Measurements from ENCODE around the gene SURF2. TPM values are rescaled to one million over a fixed set of nuclear protein-coding genes. Genes with fewer than 3 reads are reported as not detected.
A peak's percentile ranks its signal among the peaks of the same experiment; 100 is the strongest.
"Not testable (repeated sequence)": the region's sequence is repeated elsewhere in the genome, so short reads cannot be mapped to it uniquely, and the experiment has no call there.

SURF2 gene
- total RNA-seq (1 to 10 TPM; 9.2 to 9.9 TPM), polyA plus RNA-seq (10 to 100 TPM; 26.6 to 29.2 TPM)
- long read RNA-seq, donor 1, transcript SURF2-201 (6 exons, 842 nt), result major isoform, 8 of 15 reads
- long read RNA-seq, donor 1, partial matches to known transcripts, result 2 of 15 reads
- long read RNA-seq, donor 1, other reads (novel, unspliced or antisense), result 5 of 15 reads
- long read RNA-seq, donor 2, partial matches to known transcripts, result 1 of 8 reads
- long read RNA-seq, donor 2, other reads (novel, unspliced or antisense), result 4 of 8 reads

DNA sequence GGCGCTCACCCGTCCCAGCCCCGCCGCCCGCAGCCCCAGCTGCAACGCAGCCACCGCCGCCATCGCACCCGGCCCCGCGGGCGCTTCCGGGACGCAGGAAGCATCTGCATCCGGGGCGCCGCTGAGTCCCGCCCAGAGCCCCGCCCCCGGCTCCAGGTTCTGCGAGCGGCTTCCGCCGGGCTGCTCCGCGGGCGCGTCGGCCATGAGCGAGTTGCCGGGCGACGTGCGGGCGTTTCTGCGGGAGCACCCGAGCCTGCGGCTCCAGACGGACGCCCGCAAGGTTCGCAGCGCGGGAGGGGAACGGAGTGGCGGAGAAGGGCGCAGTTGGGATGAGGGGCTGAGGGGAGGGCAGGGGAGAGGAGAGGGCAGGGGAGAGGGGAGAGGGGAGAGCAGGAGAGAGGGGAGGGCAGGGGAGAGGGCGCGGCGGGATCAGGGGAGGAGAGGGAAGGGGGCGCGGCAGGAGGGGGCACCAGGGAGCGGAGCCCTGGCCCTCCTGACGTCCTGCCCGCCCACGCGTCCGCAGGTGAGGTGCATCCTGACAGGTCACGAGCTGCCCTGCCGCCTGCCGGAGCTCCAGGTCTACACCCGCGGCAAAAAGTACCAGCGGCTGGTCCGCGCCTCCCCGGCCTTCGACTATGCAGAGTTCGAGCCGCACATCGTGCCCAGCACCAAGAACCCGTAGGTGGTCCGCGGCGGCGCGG is at the start of gene SURF2, which contains the start of gene SURF1:
TSS of gene SURF2 (plus strand) at position 160 of the 701 bp plus-strand sequence. CDS start at position 203, 43 bp downstream.
TSS of gene SURF1 (minus strand) at position 97 of the 701 bp plus-strand sequence. CDS start at position 63, 34 bp downstream.
- Histone ChIP-seq H3K36me3 (ENCODE audit: control insufficient read depth in 1 of 2, insufficient read depth in 2 of 2, low read length in 1 of 2) (peaks cover 0 to 4% of the 10 kb centered on the region in 2 donors), H3K27me3 (ENCODE audit: control insufficient read depth in 1 of 2, insufficient read depth in 2 of 2, low read length in 1 of 2) (no peaks in the 10 kb centered on the region), H3K9me3 (ENCODE audit: control insufficient read depth, low read length) (no peaks in the 10 kb centered on the region), H3K4me3 (ENCODE audit: low read length in 2 of 2) (peak within 1 kb of the TSS; percentile 88 to 92), H3K27ac (ENCODE audit: low read depth in 1 of 2, low read length in 2 of 2) (peak within 1 kb of the TSS in 1 of 2 donors; percentile 42), H3K4me1 (ENCODE audit: control insufficient read depth in 1 of 2, insufficient read depth in 2 of 2, low read length in 2 of 2) (no peaks in the 10 kb centered on the region)
- ATAC-seq (ENCODE audit: low FRiP score) (peak; percentile 92), DNase-seq (peak; percentile 93 to 96)
- 1% methylated on average over 52 to 78 of the region's 78 CpGs for WGBS, 2 donors
- intact Hi-C loops (cut with DNase I), result loop anchor here (5.0 to 10.0 kb wide), 2 partner anchors 58 to 61 kb away; partner anchors contain the start of gene REXO4 (in 2 of the 2)

DNA sequence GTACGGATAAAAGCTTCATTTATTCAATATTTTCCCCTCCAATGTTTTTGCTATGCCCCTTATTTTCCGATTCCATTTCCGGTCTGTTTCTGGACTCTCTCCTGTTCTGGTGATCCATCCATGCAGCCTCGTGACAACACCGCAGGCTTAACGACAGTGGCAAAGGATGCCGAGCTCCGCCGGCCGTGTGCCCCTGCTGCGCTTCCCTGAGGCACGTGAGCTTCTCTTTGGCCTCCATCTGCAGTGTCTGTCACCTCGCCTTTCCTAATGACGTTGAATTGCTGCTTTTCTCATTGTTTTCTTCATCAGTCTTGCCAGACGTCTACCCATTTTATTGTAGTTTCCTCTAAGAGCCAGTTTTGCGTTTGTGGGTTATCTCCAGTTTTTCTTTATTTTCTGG is 49.0 kb upstream of the SURF2 start:
- Histone ChIP-seq H3K27me3 (ENCODE audit: control insufficient read depth in 1 of 2, insufficient read depth in 2 of 2, low read length in 1 of 2) (no peaks in the 10 kb centered on the region), H3K4me1 (ENCODE audit: control insufficient read depth in 1 of 2, insufficient read depth in 2 of 2, low read length in 2 of 2) (no peaks in the 10 kb centered on the region), H3K27ac (ENCODE audit: low read depth in 1 of 2, low read length in 2 of 2) (no peak overlapping the region), H3K9me3 (ENCODE audit: control insufficient read depth, low read length) (peaks cover 2% of the 10 kb centered on the region), H3K36me3 (ENCODE audit: control insufficient read depth in 1 of 2, insufficient read depth in 2 of 2, low read length in 1 of 2) (no peaks in the 10 kb centered on the region), H3K4me3 (ENCODE audit: low read length in 2 of 2) (no peak overlapping the region)
- DNase-seq, result no peak
- 66 to 71% methylated on average over 16 of the region's 16 CpGs for WGBS, 2 donors
- intact Hi-C loops (cut with DNase I), result no loop called here
- ATAC-seq (ENCODE audit: low FRiP score), result no peak

DNA sequence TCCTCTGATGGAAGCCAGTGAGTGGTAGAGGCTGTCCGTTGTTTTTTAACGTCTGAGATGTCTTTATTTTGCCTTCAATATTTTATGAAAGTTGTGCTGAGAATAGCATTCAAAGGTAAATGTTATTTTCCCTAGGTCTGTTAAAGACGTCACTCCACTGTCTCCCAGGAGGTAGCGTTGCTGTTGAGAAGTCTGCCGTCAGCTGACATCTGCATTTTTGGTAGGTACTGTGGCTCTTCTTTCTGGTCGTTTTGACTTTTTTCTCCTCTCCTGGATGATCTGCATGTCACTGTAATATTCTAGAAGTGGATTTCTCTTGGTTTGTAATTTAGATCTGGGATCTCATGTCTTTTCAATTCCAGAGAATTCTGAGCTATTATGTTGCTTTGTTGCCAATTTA is 46.7 kb upstream of the SURF2 start:
- H3K4me1 ChIP-seq (ENCODE audit: control insufficient read depth in 1 of 2, insufficient read depth in 2 of 2, low read length in 2 of 2), result no peaks in the 10 kb centered on the region

DNA sequence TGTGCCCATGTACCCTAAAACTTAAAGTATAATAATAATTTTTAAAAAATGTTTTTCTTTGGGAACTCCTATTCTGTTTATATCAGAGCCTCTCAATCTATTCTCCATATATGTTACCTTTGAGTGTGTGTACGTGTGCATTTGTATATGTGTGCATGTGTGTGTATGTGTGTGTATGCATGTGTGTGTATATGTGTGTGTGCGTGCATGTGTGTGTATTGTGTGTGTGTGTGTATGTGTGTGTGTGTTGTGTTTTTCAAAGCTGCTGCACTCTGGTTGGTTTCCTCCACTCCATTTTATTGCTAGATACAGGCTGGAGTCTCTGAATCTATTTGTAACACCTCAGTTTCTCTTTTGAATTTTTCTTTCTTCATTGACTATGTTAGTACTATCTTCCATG is 40.4 kb upstream of the SURF2 start:
- no peak overlapping the region for H3K27ac ChIP-seq (ENCODE audit: low read depth in 1 of 2, low read length in 2 of 2)
- no peak for DNase-seq
- no peak overlapping the region for H3K4me3 ChIP-seq (ENCODE audit: low read length in 2 of 2)
- ATAC-seq (ENCODE audit: low FRiP score), result no peak
- intact Hi-C loops (cut with DNase I), result no loop called here
- H3K36me3 ChIP-seq (ENCODE audit: control insufficient read depth in 1 of 2, insufficient read depth in 2 of 2, low read length in 1 of 2), result no peaks in the 10 kb centered on the region
- H3K9me3 ChIP-seq (ENCODE audit: control insufficient read depth, low read length), result no peaks in the 10 kb centered on the region
- no peaks in the 10 kb centered on the region for H3K27me3 ChIP-seq (ENCODE audit: control insufficient read depth in 1 of 2, insufficient read depth in 2 of 2, low read length in 1 of 2)
- H3K4me1 ChIP-seq (ENCODE audit: control insufficient read depth in 1 of 2, insufficient read depth in 2 of 2, low read length in 2 of 2), result no peaks in the 10 kb centered on the region
- 64 to 82% methylated on average over 2 of the region's 2 CpGs for WGBS, 2 donors

More for the DNA sequence above, 46.7 kb upstream of the SURF2 start:
- H3K9me3 ChIP-seq (ENCODE audit: control insufficient read depth, low read length), result peaks cover 2% of the 10 kb centered on the region
- no peaks in the 10 kb centered on the region for H3K36me3 ChIP-seq (ENCODE audit: control insufficient read depth in 1 of 2, insufficient read depth in 2 of 2, low read length in 1 of 2)
- no peak overlapping the region for H3K27ac ChIP-seq (ENCODE audit: low read depth in 1 of 2, low read length in 2 of 2)
- intact Hi-C loops (cut with DNase I), result no loop called here
- H3K4me3 ChIP-seq (ENCODE audit: low read length in 2 of 2), result no peak overlapping the region
- no peak for ATAC-seq (ENCODE audit: low FRiP score)
- 82 to 83% methylated on average over 6 of the region's 6 CpGs for WGBS, 2 donors
- DNase-seq, result no peak
- H3K27me3 ChIP-seq (ENCODE audit: control insufficient read depth in 1 of 2, insufficient read depth in 2 of 2, low read length in 1 of 2), result no peaks in the 10 kb centered on the region

DNA sequence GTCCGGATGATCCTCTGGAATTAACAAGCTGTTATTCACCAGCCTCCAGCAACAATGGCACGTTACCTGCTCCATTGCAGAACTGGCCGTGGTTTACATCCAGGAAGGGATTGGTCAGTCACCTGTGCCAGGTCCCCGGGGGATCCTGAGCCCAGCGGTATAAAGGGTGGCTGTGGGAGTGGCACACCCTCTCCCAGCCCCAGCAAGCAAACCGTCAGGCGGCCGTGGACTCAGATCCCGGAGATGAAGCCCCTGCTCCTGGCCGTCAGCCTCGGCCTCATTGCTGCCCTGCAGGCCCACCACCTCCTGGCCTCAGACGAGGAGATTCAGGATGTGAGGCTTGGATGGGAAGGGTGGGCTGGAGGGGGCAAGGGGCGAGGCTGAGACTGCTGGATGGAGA is 38.8 kb upstream of the SURF2 start:
- H3K4me1 ChIP-seq (ENCODE audit: control insufficient read depth in 1 of 2, insufficient read depth in 2 of 2, low read length in 2 of 2); DNase-seq; H3K27me3 ChIP-seq (ENCODE audit: control insufficient read depth in 1 of 2, insufficient read depth in 2 of 2, low read length in 1 of 2); H3K27ac ChIP-seq (ENCODE audit: low read depth in 1 of 2, low read length in 2 of 2); ATAC-seq (ENCODE audit: low FRiP score); intact Hi-C loops (cut with DNase I); H3K36me3 ChIP-seq (ENCODE audit: control insufficient read depth in 1 of 2, insufficient read depth in 2 of 2, low read length in 1 of 2); H3K9me3 ChIP-seq (ENCODE audit: control insufficient read depth, low read length); H3K4me3 ChIP-seq (ENCODE audit: low read length in 2 of 2): not testable (repeated sequence)
- 72 to 79% methylated on average over 13 of the region's 13 CpGs for WGBS, 2 donors

DNA sequence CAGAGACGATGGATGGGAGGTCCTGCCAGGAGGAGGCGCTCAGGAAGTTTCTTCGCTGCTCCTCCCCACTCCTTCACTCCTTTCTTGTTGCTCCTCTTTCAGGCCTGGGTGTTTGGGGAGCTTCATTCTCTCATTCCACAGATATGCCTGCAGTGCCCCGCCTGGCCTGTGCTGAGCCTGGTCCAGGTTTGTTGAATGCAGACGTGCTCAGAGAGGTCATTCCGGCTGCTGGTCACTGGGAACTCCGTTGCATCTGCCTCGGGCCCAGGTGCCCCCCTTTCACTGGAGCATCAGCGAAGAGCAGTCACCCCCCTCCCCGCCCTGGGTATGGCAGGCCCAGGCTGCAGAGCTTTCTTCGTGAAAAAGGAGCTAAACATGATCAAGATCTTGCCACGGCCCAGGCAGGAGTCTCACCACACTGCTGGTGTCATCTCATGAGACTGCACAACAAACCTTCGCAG is 35.9 kb upstream of the SURF2 start:
- H3K36me3 ChIP-seq (ENCODE audit: control insufficient read depth in 1 of 2, insufficient read depth in 2 of 2, low read length in 1 of 2), result no peaks in the 10 kb centered on the region
- ATAC-seq (ENCODE audit: low FRiP score) (no peak), DNase-seq (peak in 1 of 2 donors; percentile 18)
- no peak overlapping the region for H3K27ac ChIP-seq (ENCODE audit: low read depth in 1 of 2, low read length in 2 of 2)
- intact Hi-C loops (cut with DNase I), result no loop called here
- WGBS, 2 donors, result 77 to 80% methylated on average over 13 of the region's 13 CpGs
- no peaks in the 10 kb centered on the region for H3K4me1 ChIP-seq (ENCODE audit: control insufficient read depth in 1 of 2, insufficient read depth in 2 of 2, low read length in 2 of 2)
- no peaks in the 10 kb centered on the region for H3K27me3 ChIP-seq (ENCODE audit: control insufficient read depth in 1 of 2, insufficient read depth in 2 of 2, low read length in 1 of 2)
- no peak overlapping the region for H3K4me3 ChIP-seq (ENCODE audit: low read length in 2 of 2)
- H3K9me3 ChIP-seq (ENCODE audit: control insufficient read depth, low read length), result no peaks in the 10 kb centered on the region

DNA sequence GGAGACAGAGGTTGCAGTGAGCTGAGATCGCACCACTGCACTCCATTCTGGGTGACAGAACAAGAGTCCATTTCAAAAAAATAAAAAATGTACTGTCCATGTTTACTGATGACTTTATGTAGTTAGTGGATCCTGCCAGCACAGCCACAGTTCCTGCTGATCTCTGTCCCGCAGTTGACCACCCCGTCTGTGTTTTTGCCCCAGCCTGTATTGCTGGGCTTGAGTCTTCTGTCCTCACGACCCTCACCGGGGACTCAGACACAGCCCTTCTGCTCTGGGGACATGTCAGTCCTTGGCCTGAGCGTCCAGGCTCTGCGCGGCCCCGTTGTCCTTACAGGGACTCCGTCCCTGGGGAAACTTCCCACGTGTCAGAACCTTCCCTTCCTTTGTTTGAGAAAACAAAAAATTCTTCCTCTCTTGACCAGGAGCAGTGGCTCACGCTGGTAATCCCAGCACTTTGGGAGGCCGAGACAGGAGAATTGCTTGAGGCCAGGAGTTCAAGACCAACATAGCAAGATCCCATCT is 34.9 kb upstream of the SURF2 start:
- Histone ChIP-seq H3K27me3 (ENCODE audit: control insufficient read depth in 1 of 2, insufficient read depth in 2 of 2, low read length in 1 of 2) (no peaks in the 10 kb centered on the region), H3K36me3 (ENCODE audit: control insufficient read depth in 1 of 2, insufficient read depth in 2 of 2, low read length in 1 of 2) (no peaks in the 10 kb centered on the region), H3K9me3 (ENCODE audit: control insufficient read depth, low read length) (no peaks in the 10 kb centered on the region), H3K27ac (ENCODE audit: low read depth in 1 of 2, low read length in 2 of 2) (no peak overlapping the region), H3K4me1 (ENCODE audit: control insufficient read depth in 1 of 2, insufficient read depth in 2 of 2, low read length in 2 of 2) (no peaks in the 10 kb centered on the region), H3K4me3 (ENCODE audit: low read length in 2 of 2) (no peak overlapping the region)
- intact Hi-C loops (cut with DNase I), result no loop called here
- no peak for DNase-seq
- WGBS, 2 donors, result 77 to 79% methylated on average over 13 of the region's 13 CpGs
- no peak for ATAC-seq (ENCODE audit: low FRiP score)

DNA sequence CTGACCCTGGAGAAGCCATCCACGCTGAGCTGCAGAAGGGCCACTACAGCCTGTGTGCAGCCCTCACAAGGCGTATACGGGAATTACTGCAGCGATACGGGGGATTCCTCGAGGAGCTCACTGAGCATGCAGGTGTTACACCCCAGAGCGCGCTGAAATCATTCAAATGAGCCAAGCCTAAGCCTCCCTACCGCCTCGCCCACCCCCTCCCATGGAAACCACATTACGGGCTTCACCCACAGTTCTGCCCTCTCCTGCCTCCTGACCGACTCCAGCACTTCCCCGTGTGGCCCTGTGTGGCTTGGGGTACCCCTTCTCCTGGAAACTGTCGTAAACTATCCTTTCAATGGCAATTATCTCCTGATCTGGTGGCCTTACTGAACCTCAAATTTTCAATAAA is 33.6 kb upstream of the SURF2 start:
- Histone ChIP-seq H3K36me3 (ENCODE audit: control insufficient read depth in 1 of 2, insufficient read depth in 2 of 2, low read length in 1 of 2) (no peaks in the 10 kb centered on the region), H3K4me1 (ENCODE audit: control insufficient read depth in 1 of 2, insufficient read depth in 2 of 2, low read length in 2 of 2) (no peaks in the 10 kb centered on the region), H3K4me3 (ENCODE audit: low read length in 2 of 2) (no peak overlapping the region), H3K27me3 (ENCODE audit: control insufficient read depth in 1 of 2, insufficient read depth in 2 of 2, low read length in 1 of 2) (no peaks in the 10 kb centered on the region), H3K27ac (ENCODE audit: low read depth in 1 of 2, low read length in 2 of 2) (no peak overlapping the region), H3K9me3 (ENCODE audit: control insufficient read depth, low read length) (no peaks in the 10 kb centered on the region)
- ATAC-seq (ENCODE audit: low FRiP score) (no peak), DNase-seq (no peak)
- 83 to 85% methylated on average over 14 of the region's 14 CpGs for WGBS, 2 donors
- intact Hi-C loops (cut with DNase I), result no loop called here

Measured in aorta (tissue), 5 donors.